ENCODE measurements around the gene DNHD1. TPM values are rescaled to one million over a fixed set of nuclear protein-coding genes. Genes with fewer than 3 reads are reported as not detected.

Gene DNHD1, protein sequence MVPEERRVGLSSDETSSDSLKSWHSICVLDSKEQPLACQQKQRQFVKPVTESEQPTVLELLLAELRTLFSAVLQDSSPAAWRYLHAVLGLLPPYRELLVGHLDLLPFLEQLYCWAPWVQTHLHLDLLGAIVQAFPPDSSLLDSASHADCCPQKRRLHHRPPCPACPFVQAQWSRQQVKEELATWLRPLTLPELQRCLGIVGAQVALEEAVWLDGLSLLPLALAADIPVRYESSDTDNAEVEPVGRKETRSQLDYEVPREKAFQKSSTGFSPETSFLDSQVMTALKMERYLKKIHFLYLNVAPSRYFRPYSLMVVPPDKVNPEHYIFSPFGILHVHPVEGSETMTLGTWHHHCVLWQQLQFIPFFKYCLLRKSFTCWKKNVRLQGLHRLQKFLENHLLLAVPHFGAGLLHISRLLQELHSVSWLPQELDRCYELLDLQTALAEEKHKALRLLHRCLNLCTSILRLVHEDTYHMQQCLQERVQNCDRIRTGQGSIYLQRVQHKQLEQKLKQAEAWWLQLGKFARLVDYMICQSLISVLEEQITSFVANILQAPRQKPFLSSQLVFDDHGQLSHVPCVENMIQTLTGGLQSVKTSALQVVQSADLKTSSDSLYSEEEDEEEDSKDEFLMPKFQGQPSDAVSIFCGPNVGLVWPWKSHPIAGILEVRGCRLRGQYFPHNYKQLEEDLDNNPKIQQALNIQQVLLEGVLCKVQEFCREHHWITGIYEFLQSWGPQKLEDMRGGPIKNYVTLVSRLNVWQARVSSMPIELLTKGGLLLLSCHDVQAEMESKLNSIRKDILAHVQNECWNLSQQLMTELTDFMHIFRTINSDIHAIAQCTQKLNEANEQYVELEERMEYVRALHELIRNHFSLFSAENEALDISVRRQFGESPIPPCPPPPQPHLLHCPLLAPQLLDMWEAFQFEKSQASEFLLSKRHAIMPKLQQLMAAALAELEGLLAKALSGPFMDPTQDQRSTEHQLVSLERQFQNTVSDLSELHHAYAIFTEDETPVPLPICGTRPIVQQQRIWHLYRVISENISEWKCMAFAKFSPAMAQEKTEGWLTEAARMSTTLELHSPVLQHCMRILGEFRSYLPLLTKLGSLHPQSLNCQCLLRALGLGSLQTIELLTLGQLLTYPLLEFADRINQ (N-terminal part only)
- total RNA-seq (ENCODE audit: low replicate concordance) = 6.7 and 8.2 TPM in 2 replicates

DNA sequence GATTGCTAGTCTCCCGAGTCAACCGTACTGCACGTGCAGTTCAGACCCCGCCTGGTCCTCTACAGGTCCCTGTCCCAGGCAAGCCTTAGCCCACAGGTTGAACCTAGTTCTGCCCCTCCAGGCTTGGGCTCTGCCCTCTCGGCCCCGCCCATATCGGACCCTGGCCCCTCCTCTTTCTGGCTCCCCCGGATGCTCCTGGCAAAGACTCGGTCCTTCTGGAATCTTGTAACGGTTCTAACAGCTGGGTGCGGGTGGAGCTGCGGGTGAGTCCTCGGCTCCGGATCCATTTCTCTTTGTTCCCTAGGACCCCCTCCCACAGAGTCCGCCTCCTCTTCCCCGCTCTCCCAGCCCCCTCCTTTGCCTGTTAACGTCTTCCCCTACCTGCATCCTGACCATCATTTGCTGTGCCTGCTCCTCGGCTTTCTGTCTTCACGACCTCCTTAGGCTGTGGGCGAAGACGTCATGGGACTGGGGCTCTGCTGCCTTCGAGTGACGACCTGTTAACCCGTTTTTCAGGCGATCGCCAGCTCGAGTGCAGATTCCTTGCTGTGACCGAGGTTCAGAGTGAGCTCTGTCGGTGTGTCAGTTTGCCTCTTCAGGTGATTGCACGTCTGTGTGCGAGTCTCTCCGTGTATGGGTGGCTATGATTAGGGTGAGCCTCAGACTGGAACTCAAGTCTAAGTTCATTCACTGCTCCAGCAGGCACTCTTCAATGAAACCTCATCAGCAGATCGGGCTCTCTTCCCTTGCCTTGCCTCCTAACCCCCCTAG is at the start of gene DNHD1:
TSS of gene DNHD1 (plus strand) at position 212 of the 771 bp plus-strand sequence. CDS start 936 bp downstream, outside the sequence.
- no peak for DNase-seq (ENCODE audit: low read depth)
- H3K4me3 ChIP-seq (ENCODE audit: low read depth, low read length) = no peak within 1 kb of the TSS
- TF ChIP-seq, protein P1, sequence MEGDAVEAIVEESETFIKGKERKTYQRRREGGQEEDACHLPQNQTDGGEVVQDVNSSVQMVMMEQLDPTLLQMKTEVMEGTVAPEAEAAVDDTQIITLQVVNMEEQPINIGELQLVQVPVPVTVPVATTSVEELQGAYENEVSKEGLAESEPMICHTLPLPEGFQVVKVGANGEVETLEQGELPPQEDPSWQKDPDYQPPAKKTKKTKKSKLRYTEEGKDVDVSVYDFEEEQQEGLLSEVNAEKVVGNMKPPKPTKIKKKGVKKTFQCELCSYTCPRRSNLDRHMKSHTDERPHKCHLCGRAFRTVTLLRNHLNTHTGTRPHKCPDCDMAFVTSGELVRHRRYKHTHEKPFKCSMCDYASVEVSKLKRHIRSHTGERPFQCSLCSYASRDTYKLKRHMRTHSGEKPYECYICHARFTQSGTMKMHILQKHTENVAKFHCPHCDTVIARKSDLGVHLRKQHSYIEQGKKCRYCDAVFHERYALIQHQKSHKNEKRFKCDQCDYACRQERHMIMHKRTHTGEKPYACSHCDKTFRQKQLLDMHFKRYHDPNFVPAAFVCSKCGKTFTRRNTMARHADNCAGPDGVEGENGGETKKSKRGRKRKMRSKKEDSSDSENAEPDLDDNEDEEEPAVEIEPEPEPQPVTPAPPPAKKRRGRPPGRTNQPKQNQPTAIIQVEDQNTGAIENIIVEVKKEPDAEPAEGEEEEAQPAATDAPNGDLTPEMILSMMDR (IDR thresholded peaks at IDR 0.05; ENCODE audit: insufficient read depth, low read length) = no peak

DNA sequence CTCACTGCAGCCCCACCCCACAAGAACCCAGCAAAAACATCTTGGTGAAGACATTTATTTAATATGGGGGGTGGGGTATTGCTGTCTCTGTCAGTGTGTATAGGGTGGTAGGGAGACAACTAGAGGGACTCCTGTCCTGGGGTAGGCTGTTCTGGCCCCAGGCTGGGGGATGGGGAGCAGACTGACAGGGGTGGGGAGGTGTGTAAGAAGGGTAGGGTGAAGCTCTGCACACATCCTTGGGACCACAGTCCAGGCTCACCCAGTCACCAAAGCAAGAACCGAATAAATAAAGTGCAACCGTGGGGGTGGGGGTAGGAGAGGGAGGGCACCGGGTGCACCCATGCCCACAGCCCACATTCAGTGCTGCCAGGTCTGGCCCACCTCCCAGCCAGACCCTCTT is 48.5 kb upstream of the DNHD1 start:
- TF ChIP-seq, protein P1 (IDR thresholded peaks at IDR 0.05; ENCODE audit: insufficient read depth, low read length) = no peak
- no peak overlapping the region for H3K4me3 ChIP-seq (ENCODE audit: low read depth, low read length)
- no peak for DNase-seq (ENCODE audit: low read depth)

DNA sequence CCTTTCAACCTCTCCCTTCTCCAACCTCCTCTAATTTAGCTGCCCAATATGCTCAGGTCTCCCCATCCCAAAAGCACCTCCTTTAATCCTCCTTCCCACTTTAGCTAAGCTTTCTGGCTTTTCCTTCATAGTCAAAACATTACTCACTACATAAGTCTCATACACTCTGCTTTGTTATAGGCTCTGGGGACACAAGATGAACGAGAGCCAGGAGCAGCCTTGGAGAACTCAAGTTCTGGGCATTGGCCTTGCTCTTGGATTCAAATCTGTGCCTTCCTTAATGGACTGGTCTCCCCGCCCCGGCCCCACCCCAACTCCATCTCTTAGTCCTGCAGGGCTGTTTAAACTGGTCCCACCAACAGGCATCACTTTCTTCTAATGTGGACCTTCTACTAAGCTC is 44.9 kb upstream of the DNHD1 start:
- DNase-seq (ENCODE audit: low read depth) = peak; percentile 85
- TF ChIP-seq, protein P1 (IDR thresholded peaks at IDR 0.05; ENCODE audit: insufficient read depth, low read length) = no peak
- no peak overlapping the region for H3K4me3 ChIP-seq (ENCODE audit: low read depth, low read length)

DNA sequence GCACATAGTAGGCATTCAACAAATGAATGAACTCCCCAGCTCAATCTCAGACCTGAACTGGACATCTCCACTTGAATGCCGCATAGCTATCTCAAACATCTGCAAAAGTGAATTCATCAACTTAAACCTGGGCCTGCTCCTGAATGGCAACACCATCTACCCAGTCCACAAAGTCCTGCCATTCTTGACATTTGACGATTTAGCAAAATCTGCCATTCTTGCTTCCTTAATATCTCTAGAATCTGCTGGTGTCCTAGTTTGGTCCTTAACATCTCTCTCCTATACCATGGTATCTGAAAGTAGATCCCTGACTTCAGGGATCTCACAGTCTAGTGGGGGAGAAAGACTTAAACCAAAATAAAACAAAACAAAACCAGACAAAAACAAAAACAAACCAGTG is 43.9 kb upstream of the DNHD1 start:
- DNase-seq (ENCODE audit: low read depth) = no peak
- no peak overlapping the region for H3K4me3 ChIP-seq (ENCODE audit: low read depth, low read length)
- TF ChIP-seq, protein P1 (IDR thresholded peaks at IDR 0.05; ENCODE audit: insufficient read depth, low read length) = no peak

DNA sequence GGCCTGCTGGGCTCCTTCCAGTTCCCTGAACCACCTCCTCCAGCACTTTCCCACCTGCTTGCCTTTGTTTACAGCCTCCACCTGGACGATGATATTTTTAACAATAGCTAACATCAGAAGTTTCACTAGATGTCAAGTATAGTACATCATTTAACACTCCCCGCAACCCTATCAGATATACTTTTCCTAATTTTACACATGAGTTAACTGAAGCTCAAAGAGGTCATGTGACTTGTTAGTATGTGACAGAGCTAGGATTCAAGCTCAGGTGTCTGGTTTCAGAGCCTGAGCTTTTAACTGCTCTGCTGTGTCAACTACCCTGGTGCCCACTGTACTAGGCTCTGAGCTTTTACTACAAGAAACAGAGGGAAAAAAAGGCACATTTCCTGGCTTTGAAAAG is 42.0 kb upstream of the DNHD1 start:
- TF ChIP-seq, protein P1 (IDR thresholded peaks at IDR 0.05; ENCODE audit: insufficient read depth, low read length) = no peak
- no peak overlapping the region for H3K4me3 ChIP-seq (ENCODE audit: low read depth, low read length)
- no peak for DNase-seq (ENCODE audit: low read depth)

Data from fibroblast of the aortic adventitia (primary cell).